HG03135 (cell line): ENCODE data around the gene TMEM250.

Experiments used
- ATAC-seq: cut with Tn5 transposase; IDR thresholded peaks from one replicate; pipeline ENCODE4 v1.9.1; 2021; ENCODE audit warnings: mild to moderate bottlenecking, moderate library complexity; ENCODE audit not compliant: unreplicated experiment

TMEM250 gene

DNA sequence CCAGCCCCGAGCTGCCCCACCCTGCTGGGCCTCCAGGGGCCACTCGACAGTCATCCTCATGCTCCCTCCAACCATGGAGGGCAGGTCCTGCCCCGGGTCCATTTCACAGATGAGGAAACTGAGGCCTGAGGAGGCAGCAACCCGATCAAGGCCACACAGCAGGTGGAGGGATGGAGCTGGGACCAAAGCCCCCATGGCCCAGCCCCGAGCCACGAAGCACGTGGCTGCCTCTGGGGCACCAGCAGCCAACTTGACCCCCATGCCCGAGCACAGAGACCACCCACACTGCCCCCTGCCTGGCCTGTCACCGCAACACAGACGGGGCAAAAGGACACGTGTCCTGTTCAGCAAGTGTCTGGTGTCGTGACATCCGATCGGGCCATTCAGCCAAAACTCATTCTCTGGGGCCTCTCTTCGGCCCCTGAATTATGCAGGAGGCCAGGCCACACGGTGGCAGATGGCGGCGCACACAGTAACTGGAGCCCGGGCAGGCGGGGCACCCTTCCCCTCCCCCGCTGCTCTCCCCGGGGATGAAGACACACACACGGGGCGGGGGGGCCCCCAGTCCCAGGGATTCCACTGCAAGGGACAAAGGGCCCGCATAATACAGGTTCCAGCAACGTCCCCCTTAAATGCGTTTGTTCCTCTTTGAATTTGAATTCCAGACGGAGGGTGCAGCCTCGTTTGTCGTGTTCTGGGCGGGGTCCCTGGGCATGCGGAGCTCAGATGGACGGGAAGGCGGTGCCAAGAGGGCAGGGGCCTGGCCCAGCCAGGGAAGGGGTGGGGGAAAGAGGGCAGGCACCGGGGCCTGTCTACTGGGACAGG is 29.4 kb upstream of the TMEM250 start:
- no peak for ATAC-seq

DNA sequence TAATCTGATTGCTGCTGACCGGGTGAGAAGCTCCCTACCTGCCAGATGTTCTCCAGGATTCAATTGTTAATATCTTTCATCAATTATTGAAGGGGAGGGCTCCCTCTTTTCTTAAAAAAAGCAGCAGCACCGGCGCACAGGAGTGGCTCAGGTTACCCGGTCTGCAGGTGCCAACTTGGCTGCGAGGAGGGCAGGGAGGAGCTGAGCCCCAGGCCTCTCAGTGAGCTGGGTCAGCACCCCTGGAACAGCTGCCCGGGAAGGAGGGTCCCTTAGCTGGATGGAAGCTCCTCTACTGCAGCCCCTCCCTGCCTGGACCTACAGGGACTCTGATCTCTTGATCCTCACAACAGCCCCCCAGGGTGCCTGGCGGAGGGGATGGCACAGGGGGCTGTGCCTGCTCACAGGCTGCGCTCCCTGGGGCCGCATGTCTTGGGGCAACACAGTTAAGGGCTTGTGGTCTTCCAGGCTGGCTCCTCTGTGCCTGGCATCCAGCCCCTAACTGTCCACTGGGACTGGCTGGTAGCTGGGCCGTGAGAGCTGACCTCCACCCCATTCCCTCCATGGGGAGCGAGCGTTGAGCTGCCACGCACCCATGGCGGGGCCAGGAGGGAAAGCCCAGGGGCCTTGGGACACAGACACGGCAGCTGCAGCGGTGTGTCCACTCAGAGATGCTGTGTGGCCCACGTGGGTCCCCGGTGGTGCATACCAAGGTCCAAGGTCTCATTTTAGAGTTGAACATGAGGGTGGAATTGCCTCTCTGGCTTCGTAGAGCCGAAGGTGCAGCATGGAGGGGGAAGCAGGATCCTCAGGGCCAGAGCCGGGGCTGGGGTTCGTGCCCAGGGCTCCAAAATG is 28.6 kb upstream of the TMEM250 start:
- ATAC-seq, result no peak

GRCh38 chr9:136146126-136147037 is 27.7 kb upstream of the TMEM250 start:
- no peak for ATAC-seq

DNA sequence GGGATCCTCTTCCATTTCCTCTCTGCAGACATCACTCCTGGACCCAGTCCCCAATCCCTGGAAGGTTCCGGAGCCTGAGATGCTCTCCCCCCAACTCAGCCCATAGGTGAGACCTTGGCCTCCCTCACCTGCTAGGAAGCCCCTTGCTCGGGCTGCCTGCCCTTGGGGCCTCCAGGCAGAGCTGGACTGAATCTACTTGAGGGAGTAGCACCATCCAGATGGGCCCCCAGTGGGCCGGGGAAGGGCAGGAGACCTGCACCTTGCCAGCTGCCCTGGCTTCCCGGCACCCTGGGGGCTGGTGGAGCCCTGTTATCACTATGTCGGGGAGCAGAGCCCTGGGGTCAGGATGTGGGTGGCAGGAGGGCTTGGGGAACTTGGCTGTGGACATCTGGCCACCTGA is 26.9 kb upstream of the TMEM250 start:
- ATAC-seq, result no peak

GRCh38 chr9:136144450-136144849 is 25.8 kb upstream of the TMEM250 start:
- ATAC-seq, result no peak

DNA sequence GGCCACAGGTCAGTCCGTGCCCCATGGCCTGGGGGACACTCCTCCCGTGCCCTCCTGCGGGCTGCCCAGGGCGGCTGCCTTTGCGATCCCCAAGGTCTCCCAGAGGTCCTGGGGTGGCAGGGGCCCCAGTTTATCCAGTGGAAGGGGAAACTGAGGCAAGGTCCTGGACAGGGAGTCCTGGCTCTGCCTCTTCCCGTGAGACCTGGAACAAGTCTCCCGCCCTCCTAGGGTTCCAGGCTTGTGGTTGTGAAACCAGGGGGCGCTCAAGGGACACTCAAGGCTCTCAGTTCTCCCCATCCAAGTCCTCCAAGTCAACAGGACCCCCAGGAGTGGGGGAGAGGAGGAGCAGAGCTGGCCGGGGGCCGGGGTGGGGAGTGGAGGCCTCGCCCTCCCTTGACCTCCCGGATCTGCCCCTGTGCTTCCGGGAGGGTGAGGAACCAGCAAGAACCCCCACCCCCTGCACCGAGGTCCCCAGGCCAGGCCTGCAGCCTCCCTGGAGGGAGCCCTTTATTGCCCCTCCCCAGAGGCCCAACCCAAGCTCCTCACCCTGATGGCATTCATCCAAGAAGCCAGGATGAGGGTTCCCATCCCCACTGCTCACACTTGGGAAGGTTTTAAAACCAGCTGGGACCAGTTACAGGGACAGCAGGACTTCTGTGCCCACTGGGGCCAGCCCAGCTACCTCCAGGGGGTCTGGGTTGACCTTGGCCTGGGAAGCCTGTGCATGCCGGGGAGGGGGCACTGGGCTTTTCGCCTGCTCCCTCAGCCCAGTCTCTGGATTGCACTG is 24.7 kb upstream of the TMEM250 start:
- no peak for ATAC-seq

- ATAC-seq, result no peak
Measured at GRCh38 chr9:136142859-136143214, 24.2 kb upstream of the TMEM250 start.

DNA sequence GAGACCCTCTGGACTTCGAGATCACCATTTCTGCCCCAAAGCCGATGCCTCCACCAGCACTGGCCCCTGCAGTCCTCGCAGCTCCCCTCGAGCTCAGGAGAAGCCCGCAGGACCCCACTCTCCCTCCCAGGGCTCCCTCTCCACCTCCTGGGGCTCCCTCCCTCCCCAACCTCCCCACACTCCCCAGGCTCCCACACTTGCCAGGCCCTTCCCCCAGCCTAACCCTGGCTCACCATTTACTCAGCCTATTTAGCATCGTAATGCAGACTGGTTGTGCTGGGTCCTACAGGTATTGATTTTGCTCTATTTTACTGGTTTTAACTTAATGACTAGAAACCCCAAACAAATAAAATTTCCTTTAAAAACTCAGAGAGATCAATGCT is 23.7 kb upstream of the TMEM250 start:
- no peak for ATAC-seq

DNA sequence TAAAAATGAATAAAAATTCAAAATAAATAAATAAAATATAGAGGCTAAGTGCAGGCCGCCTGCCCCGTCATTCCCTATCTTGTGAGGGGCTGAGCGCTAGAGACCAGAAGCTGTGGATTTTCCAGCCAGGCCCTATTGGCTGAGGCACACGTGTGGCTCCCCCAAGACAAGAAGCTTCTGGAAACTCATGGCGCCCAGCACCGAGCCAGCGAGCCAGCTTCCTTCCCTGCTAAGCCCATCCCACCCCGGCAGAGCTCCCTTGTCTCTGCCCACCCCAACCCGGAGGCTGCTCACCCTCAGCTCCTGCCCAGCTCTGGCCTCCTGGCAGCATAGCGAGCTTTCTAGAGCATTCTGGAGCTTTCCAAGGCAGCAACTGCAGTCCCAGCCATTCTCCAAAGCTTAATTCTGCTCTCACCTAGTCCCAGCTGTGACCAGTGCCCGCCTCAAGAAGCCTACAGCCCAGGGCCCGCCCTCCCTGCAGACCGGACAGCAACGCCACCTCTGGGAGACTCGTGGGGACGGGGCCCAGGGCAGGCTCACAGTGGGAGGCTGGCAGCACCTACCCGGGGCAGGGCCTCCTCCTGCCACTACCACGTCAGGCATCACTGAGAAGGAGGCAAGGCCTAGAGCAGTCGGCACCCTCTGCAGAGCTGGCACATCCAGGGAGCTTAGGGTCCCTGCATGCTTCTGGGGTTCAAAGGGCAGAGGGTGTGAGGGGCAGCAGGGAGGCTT is 23.2 kb upstream of the TMEM250 start:
- no peak for ATAC-seq

- no peak for ATAC-seq
Measured at GRCh38 chr9:136140966-136141365, 22.3 kb upstream of the TMEM250 start.

GRCh38 chr9:136140046-136140445 is 21.4 kb upstream of the TMEM250 start:
- ATAC-seq, result no peak

GRCh38 chr9:136138566-136138965 is 19.9 kb upstream of the TMEM250 start:
- no peak for ATAC-seq

DNA sequence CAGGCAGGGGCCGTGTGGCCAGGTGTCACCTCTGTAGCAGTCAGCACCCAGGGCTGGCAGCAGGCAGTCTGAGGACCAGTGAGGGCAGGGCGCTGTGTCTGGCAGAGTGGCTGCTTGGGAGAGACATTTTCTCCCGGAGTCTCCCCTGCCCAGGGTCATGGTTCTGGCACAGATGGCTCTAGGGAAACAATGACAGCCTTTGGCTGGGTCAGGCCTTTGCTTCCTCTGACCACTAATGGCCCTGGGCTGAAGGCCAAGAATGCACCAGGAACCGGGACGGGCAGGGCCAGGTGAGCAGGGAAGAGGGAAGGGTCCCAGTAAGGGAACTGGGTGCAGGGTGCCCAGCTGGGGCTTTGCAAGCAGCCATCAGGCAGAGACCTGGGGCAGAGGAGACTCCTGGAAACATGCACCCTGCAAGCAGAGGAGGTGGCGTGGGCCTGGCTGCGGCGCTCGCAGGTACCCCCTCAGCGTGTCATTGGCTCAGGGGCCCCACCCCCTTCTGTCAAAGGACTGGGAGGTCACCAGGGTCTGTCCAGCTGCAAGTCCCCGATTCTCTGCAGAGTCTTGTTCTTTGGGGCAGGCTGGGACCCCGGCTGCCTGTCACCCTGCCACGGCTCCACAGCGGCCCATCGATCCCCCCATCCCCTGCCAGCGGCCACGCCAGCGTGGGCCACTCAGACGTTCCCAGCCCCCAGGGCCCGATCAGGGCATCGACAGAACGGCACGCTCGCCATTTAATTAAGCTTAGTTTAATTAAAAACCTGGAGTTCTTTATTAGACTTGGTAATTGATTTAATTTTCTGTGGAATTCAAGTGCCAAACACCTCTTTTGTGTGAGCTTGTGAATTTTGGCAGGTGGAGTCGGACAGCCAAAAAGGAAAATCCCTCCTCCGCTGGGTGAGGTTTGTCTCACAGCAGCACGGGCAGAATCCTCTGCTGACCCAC is 18.9 kb upstream of the TMEM250 start:
- no peak for ATAC-seq

DNA sequence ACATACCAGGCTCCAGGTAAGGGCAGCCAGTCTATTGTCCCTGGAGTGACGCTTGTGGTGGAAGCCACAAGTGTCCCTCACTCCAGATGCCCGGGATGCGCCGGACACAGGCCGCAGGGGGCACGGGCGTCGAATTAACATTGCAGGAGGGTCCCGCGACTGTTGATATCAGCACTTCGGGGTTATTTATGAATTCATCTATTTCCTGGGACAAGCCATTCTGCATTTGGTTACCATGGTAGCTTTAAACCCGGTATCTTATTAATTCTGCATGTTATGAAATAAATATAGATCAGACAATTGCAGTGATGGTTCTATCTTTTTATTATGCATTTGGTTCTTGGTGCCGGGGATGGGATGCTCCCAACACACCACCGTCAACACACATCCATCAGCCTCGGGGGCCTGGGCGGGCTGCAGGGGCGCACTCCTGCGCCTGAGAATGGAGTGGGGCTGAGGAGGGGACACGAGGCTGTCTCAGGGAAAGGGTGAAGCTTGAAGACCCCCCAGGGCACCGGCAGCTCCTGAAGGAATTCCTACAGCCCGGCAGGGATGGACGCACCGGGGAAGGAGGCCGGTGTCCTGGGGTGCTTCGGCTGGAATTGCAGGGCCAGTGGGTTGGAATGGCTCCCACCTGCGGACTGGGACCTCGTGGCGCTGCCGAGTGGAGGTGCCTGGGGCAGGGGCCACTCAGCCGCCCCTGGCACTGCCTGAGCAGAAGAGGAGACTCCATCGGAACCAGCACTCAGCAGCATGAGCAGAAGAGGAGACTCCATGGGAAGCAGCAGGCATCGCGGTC is 17.7 kb upstream of the TMEM250 start:
- ATAC-seq, result no peak

DNA sequence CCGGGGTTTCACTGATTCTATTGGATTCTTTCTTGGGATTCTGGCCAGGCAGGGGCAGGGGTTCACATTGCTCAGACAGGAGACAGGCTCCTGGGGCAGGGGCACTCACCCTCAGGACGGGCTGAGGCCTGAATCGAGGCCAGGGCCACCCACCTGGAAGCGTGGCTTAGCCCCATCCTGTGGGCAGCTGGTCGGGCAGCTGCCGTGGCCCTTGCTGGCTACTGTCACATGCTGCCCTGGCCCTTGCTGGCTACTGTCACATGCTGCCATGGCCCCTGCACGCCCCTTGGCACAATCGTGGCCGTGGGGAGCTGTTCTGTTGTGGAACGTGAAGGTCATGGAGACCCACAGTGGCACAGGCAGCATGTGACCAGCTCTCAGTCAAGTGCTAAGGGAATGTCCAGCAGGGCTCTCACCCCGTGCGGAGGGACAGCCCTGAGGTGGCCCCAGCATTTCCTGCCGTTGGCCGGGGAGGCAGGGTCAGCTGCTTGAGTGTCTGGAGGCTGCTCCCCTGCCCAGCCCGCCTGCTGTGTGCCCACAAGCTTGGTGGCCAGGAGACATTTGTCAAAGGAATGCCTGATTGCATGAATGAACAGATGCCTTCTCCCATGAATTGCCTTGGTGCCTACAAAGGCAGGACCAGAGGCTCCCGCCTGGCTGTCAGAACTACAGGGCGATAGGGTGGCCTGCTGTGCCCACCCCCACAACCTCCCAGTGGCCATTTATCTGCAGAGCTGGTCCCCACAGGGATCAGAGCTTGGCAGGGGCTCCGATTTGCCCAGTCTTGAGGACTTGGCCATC is 16.9 kb upstream of the TMEM250 start:
- ATAC-seq, result no peak

DNA sequence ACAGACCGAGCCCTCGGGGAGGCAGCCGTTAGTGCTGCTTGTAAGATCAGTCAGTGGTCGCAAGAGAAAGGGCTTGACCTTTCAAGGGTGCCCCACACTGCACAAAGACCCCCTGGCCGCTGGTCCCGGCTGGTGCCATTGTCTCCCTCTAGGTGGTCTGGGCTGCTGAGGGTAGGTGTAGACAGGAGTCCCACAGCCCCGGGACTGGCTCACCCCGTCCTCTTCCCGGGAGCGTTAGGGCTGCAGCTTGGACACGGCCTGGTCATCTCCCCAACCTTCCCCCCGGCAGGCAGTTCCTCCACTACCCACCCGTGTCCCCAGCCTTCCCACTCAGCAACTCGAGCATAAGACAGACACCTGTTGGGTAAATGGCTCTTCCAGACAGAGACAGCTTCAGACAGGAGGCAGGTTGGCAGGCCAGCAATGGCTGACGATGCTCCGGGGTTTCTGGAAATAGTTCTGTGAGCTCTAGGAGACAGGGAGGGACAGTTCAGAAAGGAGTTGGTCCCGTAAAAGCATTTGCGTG is 15.3 kb upstream of the TMEM250 start:
- ATAC-seq, result no peak
